Measurements from ENCODE around the gene VAV3. TPM values are rescaled to one million over a fixed set of nuclear protein-coding genes. Genes with fewer than 3 reads are reported as not detected.

The VAV3 gene
- total and polyA plus RNA-seq, 10 of the 15 experiments (the other 5 are each of a cell fraction or from before 2014, with no cell fraction given) = 0.84 to 5.5 (median 3.4) TPM

GRCh38 chr1:107687849-107688753 lies 276.9 kb downstream of the VAV3 start:
- WGBS (ENCODE audit: insufficient coverage, insufficient replicate concordance, low lambda C conversion rate, missing lambda C conversion rate) = 66% methylated on average over 9 of the region's 9 CpGs
- ATAC-seq = no peak
- CTCF ChIA-PET = interaction anchor here (1.5 to 2.2 kb wide), 2 partner anchors 10 to 63 kb away, joined by 3 to 7 read pairs; no protein-coding TSS in a partner anchor
- RAD21 ChIA-PET (ENCODE audit: unreplicated experiment) = no interaction called here
- in situ Hi-C loops (cut with MboI) (no loop called here), intact Hi-C loops (cut with micrococcal nuclease; ENCODE audit: unreplicated experiment) (no loop called here)
- SMC1A ChIA-PET (ENCODE audit: uncharacterized antibody, unreplicated experiment) = no interaction called here
- H3K4me3 ChIP-seq = no peak overlapping the region
- DNase-seq (ENCODE audit: low read depth, low spot score) = no peak
- no peak overlapping the region for H3K27ac ChIP-seq (ENCODE audit: control insufficient read depth, insufficient read depth)
- H3K79me2 ChIP-seq (ENCODE audit: control insufficient read depth, insufficient read depth, low read length) = no peaks in the 10 kb centered on the region
- FAIRE-seq = no peak
- TF ChIP-seq SMAD1 (IDR thresholded peaks at IDR 0.05; ENCODE audit: low read depth, partially characterized antibody) (no peak), CHD2 (IDR thresholded peaks at IDR 0.05; ENCODE audit: borderline replicate concordance, low read depth, low read length) (no peak), BCL3 (IDR thresholded peaks at IDR 0.05; ENCODE audit: borderline replicate concordance, insufficient read depth, low read depth, low read length, poor library complexity, severe bottlenecking) (no peak), STAT1 (conservative IDR thresholded peaks at IDR 0.05) (no peak), CUX1 (IDR thresholded peaks at IDR 0.05; ENCODE audit: insufficient replicate concordance, low read depth, low read length) (no peak), TARDBP (IDR thresholded peaks at IDR 0.05; ENCODE audit: borderline replicate concordance) (no peak), CBX5 (IDR thresholded peaks at IDR 0.05; ENCODE audit: low read depth) (no peak), MEF2A (IDR thresholded peaks at IDR 0.05; ENCODE audit: insufficient read depth, low read depth, low read length) (no peak)
- H3K4me1 ChIP-seq (ENCODE audit: control insufficient read depth, insufficient read depth, low read length) = no peaks in the 10 kb centered on the region
- no peaks in the 10 kb centered on the region for H4K20me1 ChIP-seq (ENCODE audit: control insufficient read depth, insufficient read depth)
- no TSS peak for BruUV-seq (replicated peaks)
- H3K36me3 ChIP-seq (ENCODE audit: control insufficient read depth in 2 of 2, insufficient read depth in 2 of 2, low read length in 1 of 2) = no peaks in the 10 kb centered on the region
- no peaks in the 10 kb centered on the region for H3K9me3 ChIP-seq (replicated peaks; ENCODE audit: control insufficient read depth, insufficient read depth, low read length)
- H3K9ac ChIP-seq (ENCODE audit: control insufficient read depth, insufficient read depth, low read length) = no peak overlapping the region
- H3K27me3 ChIP-seq (replicated peaks in 1 of 2; ENCODE audit: control insufficient read depth in 2 of 2, insufficient read depth in 2 of 2, low read length in 1 of 2) = no peaks in the 10 kb centered on the region
- POLR2A ChIA-PET = no interaction called here
- H2AFZ ChIP-seq (ENCODE audit: control insufficient read depth, low read depth, low read length) = no peak overlapping the region
- H3K4me2 ChIP-seq (ENCODE audit: control insufficient read depth, insufficient read depth) = no peak overlapping the region

All from GM12878 (cell line).